Activated CD8-positive, alpha-beta memory T cell treated with anti-CD3 and anti-CD28 coated beads for 4 hours (primary cell): ENCODE measurements around the gene SSMEM1.
"Not testable (repeated sequence)": the region's sequence is repeated elsewhere in the genome, so short reads cannot be mapped to it uniquely, and the experiment has no call there.

Experiments
- DNase-seq, 2 donors: peaks; one replicate each; pipeline ENCODE4 v3.0.0-alpha.2; 2020; ENCODE audit warnings: low read depth in 2 of 2

Gene SSMEM1

DNA sequence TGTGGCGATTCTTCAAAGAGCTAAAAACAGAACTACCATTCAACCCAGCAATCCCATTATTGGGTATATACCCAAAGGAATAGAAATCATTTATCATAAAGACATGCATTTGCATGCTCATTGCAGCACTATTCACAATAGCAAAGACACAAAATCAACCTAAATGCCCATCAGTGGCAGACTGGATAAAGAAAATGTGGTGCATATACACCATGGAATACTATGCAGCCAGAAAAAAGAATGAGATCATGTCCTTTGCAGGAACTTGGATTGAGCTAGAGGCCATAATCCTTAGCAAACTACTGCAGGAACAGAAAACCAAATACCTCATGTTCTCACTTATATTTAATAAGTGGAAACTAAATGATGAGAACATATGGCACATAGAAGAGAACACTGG, 38.8 kb downstream of the SSMEM1 start:
- DNase-seq, result not testable (repeated sequence)

DNA sequence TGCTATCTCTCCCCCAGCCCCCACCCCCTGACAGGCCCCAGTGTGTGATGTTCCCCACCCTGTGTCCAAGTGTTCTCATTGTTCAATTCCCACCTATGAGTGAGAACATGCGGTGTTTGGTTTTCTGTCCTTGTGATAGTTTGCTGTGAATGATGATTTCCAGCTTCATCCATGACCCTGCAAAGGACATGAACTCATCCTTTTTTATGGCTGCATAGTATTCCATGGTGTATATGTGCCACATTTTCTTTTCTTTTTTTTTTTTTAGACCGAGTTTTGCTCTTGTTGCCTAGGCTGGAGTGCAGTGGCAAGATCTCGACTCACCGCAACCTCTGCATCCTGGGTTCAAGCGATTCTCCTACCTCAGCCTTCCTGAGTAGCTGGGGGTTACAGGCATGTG, 41.2 kb downstream of the SSMEM1 start:
- not testable (repeated sequence) for DNase-seq

DNA sequence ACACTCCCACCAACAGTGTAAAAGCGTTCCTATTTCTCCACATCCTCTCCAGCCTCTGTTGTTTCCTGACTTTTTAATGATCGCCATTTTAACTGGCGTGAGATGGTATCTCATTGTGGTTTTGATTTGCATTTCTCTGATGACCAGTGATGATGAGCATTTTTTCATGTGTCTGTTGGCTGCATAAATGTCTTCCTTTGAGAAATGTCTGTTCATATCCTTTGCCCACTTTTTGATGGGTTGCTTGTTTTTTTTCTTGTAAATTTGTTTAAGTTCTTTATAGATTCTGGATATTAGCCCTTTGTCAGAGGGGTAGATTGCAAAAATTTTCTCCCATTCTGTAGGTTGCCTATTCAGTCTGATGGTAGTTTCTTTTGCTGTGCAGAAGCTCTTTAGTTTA, 42.0 kb downstream of the SSMEM1 start:
- not testable (repeated sequence) for DNase-seq

DNA sequence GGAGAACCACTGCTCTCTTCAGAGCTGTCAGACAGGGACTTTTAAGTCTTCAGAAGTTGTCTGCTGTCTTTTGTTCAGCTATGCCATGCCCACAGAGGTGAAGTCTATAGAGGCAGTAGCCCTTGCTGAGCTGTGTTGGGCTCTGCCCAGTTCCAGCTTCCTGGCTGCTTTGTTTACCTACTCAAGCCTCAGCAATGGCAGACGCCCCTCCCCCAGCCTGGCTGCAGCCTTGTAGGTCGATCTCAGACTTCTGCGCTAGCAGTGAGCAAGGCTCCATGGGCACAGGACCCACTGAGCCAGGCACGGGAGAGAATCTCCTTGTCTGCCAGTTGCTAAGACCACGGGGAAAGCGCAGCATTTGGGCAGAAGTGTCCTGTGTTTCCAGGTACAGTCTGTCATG, 46.9 kb downstream of the SSMEM1 start:
- no peak for DNase-seq

DNA sequence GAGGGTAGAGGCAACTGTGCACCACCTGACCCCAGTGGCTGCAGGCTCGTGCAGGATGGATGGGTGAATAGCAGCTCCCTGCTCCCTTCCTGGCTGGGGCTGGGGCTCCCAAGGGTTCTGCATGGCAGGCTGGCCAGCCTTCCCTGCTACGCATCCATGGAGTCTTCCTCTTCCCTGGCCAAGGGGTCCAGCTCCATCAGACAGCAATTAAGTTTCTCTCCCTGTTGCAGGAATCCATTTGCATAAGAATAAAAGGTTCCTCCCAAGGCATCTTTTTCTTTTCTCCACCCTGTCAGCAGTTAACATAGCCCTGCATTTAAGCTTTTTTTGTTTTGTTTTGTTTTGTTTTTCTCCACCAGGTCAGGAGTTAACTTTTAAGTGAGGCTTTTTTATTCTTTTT, 49.0 kb downstream of the SSMEM1 start:
- DNase-seq, result no peak

DNA sequence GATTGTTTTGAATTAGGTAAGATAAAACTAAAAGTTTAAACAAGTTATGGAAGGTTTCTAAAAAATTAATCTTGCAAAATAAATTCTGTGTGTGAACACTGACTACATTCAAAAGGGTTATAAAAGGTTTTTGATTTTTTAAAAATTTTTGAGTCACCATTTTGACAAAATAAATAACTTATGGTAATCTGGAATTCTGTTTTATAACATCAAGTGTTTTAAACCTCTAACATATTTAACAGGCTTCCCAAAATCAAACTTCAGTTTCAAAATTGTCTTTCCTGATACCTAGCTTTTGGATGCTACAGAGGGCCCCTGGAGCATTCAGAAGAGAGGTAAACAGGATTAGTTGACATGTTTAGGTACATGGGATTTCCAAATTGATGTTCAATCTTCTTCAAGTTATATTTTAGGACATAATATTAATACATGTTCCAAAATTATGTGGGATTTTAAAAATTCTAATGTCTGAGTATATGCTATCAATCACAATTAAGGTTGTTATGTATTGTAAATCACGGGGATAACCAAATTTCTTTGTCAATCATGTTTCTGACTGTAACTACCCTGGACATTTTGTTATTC, 50.9 kb downstream of the SSMEM1 start:
- DNase-seq, result no peak

DNA sequence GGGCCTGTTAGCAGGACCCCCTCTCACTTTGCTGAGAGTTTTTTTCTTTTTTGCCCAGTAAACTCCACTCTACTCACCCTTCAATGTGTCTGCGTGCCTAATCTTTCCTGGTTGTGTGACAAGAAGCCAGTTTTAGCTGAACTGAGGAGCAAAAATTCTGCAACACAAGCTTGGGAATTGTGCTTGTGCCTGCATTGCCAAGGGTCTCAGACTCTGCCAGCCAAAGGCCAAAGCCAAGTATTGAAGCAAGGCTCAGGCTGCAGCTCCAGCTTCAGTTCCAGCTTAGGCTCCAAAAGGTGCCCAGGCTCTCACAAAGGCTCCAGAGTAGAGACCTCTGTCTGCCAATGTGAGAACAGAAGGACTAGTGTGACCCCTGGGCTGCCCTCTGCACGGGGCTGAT, 54.8 kb downstream of the SSMEM1 start:
- DNase-seq, result no peak

DNA sequence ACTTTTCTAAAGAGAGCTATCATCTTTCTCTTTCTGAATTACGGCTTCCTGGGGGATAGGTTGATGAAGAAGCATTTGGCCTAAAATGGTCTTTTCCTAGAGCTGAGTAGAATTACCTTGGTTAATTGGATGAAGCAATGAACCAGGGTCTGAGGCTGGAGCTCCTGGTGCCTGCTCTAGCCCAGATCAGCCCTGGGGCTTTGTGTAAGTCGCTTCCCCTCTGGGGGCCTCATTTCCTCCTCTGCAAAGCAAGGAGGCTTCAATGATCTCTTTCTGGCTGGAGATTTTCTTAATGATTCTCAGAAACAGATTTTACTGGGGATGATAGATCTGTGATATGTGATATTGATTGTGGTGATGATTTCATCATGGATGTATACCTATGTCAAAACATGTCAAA, 55.5 kb downstream of the SSMEM1 start:
- DNase-seq, result no peak
